GM23338 (cell line): ENCODE measurements around the gene BMAL1.

Experiments
- EZH2 ChIP-seq: fragments of 200-600 bp; sonication (generic); IDR thresholded peaks from one replicate; pipeline ENCODE4 v1.8.0; 2017; ENCODE audit warnings: antibody characterized with exemption, mild to moderate bottlenecking, low read depth; ENCODE audit not compliant: unreplicated experiment
- JUNB ChIP-seq: IDR thresholded peaks from one replicate; pipeline ENCODE4 v1.6.1; 2016; ENCODE audit warnings: antibody characterized with exemption; ENCODE audit not compliant: unreplicated experiment

DNA sequence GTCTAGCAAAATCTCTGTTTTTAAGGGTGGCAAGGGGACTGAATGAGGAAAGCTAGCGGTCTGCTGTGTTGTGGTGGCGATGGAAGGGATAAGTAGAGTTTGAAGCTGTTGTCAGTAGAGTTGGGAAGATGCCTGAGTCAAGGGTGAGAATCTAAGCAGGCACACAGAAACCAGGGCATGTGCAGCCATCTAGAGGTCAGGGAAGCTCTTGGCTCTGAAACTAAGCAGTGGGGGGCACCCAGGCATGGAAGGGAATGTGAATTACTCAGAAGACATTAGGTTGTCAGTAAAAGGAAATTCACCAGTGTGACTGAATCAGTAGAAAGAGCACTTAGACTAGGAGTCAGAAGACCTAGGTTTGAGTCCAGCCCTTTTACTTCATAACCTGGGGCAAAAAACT, 15.4 kb downstream of the BMAL1 start:
- TF ChIP-seq EZH2 (no peak), JUNB (no peak)
